Measurements from ENCODE around the gene POLN.

POLN gene

GRCh38 chr4:2079006-2079405 lies 162.9 kb downstream of the POLN start:
- DNase-seq = no peak

- DNase-seq = no peak
These were observed 163.3 kb downstream of the POLN start for GRCh38 chr4:2078584-2078983.

- DNase-seq = no peak
These were observed 164.1 kb downstream of the POLN start for GRCh38 chr4:2077537-2078460.

GRCh38 chr4:2076908-2077536 lies 164.9 kb downstream of the POLN start:
- no peak for DNase-seq

GRCh38 chr4:2075987-2076907 lies 165.7 kb downstream of the POLN start:
- no peak for DNase-seq

- DNase-seq = no peak
These were observed 166.5 kb downstream of the POLN start for GRCh38 chr4:2075171-2075986.

- DNase-seq = no peak
These were observed 167.3 kb downstream of the POLN start for GRCh38 chr4:2074588-2074987.

- no peak for DNase-seq
These were observed 168.0 kb downstream of the POLN start for GRCh38 chr4:2073808-2074481.

GRCh38 chr4:2072971-2073807 lies 168.7 kb downstream of the POLN start:
- no peak for DNase-seq

- no peak for DNase-seq
These were observed 169.7 kb downstream of the POLN start for GRCh38 chr4:2071912-2072867.

- no peak for DNase-seq
These were observed 170.5 kb downstream of the POLN start for GRCh38 chr4:2071252-2071911.

GRCh38 chr4:2070421-2071251 lies 171.3 kb downstream of the POLN start:
- no peak for DNase-seq

GRCh38 chr4:2069986-2070385 lies 171.9 kb downstream of the POLN start:
- DNase-seq = no peak

GRCh38 chr4:2069161-2069971 lies 172.6 kb downstream of the POLN start:
- DNase-seq = no peak

- DNase-seq = no peak
These were observed 173.4 kb downstream of the POLN start for GRCh38 chr4:2068566-2068965.

GRCh38 chr4:2068198-2068470 lies 173.8 kb downstream of the POLN start:
- no peak for DNase-seq

- no peak for DNase-seq
These were observed 174.3 kb downstream of the POLN start for GRCh38 chr4:2067446-2068197.
